ENCODE results near the gene AADAC.
"Not testable (repeated sequence)": the region's sequence is repeated elsewhere in the genome, so short reads cannot be mapped to it uniquely, and the experiment has no call there.

Gene AADAC

DNA sequence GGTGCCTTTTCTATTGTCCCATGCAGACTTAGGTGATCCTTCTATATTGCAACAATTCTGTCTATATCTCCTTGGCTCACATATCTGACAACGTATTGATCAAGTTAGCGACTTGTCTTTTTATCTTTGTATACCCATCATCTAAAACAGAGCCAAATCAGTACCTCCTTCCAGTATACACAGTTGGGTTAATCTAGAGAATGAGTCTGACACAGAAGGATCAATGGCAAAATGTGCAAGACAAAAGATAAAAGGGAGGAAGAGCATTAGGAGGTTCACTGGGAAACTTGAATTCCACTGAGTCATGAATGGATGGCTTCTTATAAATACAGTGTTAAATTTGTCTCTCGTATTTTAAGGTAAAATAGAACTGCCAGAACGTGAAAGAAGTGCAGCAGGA is 6.0 kb downstream of the AADAC start:
- DNase-seq, result no peak
- Mint-ChIP-seq H3K27me3 (peaks cover 10% of the 10 kb centered on the region), H3K9me3 (no peaks in the 10 kb centered on the region), H3K27ac (no peak overlapping the region), H3K4me1 (no peaks in the 10 kb centered on the region), H3K4me3 (no peak overlapping the region)
- no peak for ATAC-seq

GRCh38 chr3:151827816-151828215 is 13.9 kb downstream of the AADAC start:
- Mint-ChIP-seq H3K27ac (no peak overlapping the region), H3K27me3 (peaks cover 16% of the 10 kb centered on the region), H3K9me3 (peaks cover 0 to 3% of the 10 kb centered on the region in 2 donors), H3K4me1 (no peaks in the 10 kb centered on the region), H3K4me3 (no peak overlapping the region)
- ATAC-seq, result no peak
- no peak for DNase-seq

DNA sequence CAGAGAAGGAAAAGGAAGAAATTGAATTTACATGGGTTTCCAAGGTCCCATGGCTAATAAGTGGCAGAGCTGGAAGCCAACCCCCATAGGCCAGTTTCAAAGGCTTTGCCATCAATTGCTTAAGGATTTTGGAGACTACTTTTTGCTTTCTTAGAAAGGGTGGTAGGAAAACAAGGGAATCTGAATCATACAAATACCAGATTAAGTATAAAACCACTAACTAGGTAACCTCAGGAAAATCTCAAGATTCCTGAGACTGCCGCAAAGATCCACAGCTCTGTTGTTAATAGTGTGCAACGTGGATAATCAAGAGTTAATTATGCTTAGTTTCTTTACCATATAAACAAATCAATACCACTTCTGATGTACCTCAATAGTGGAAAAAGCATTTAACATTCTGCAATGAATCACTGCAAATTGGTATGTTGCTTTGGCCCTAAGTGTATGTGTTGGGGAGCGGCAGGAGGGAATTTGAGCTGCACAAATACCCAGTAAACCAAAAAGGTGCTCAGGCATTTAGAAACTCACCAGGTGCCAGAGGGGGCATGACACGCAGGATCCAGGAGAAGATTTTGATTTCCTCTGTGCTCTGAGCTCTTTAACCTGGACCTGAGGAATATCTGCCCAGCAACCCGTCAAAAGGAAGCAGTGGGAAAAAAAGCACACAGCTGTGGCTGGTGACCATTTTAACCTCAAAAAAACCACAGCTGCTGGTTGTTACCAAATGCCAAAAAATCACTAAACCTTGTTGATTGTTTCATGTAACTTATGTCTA is 22.0 kb downstream of the AADAC start:
- DNase-seq, result no peak
- Mint-ChIP-seq H3K4me1 (no peaks in the 10 kb centered on the region), H3K9me3 (no peaks in the 10 kb centered on the region), H3K27me3 (peaks cover 9% of the 10 kb centered on the region), H3K4me3 (no peak overlapping the region), H3K27ac (no peak overlapping the region)
- ATAC-seq, result no peak

GRCh38 chr3:151837057-151837456 is 23.1 kb downstream of the AADAC start:
- Mint-ChIP-seq H3K9me3 (no peaks in the 10 kb centered on the region), H3K27ac (no peak overlapping the region), H3K4me3 (no peak overlapping the region), H3K27me3 (peaks cover 9% of the 10 kb centered on the region), H3K4me1 (no peaks in the 10 kb centered on the region)
- DNase-seq (no peak), ATAC-seq (no peak)

GRCh38 chr3:151838574-151839312 is 24.8 kb downstream of the AADAC start:
- Mint-ChIP-seq H3K27me3 (peaks cover 9% of the 10 kb centered on the region), H3K4me3 (no peak overlapping the region), H3K27ac (no peak overlapping the region), H3K9me3 (no peaks in the 10 kb centered on the region), H3K4me1 (no peaks in the 10 kb centered on the region)
- DNase-seq (peak; percentile 10 to 17), ATAC-seq (peak; percentile 74)

GRCh38 chr3:151839313-151839631 is 25.4 kb downstream of the AADAC start:
- no peak for ATAC-seq
- Mint-ChIP-seq H3K27me3 (peaks cover 9% of the 10 kb centered on the region), H3K9me3 (no peaks in the 10 kb centered on the region), H3K4me1 (no peaks in the 10 kb centered on the region), H3K27ac (no peak overlapping the region), H3K4me3 (no peak overlapping the region)
- DNase-seq, result no peak

DNA sequence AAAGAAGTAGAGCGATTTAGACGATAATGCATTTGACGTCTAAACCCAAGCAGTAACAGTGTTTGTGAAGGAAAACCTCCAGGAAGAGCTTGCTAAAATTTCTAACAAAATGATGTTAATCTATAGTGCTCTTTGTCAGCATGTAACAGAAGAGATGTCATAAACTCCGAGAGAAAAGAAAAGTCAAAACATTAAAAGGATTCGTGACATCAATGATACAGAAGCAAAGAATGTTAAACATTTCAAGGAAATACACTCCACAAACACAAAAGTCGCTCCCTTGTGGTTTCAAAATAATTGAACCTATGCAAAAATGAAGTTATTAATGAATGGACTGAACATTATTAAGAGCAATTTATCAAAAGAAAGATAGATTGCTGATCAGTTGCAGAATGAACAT is 27.9 kb downstream of the AADAC start:
- Mint-ChIP-seq H3K4me1 (no peaks in the 10 kb centered on the region), H3K27me3 (peaks cover 14% of the 10 kb centered on the region), H3K4me3 (no peak overlapping the region), H3K27ac (no peak overlapping the region), H3K9me3 (peaks cover 0 to 3% of the 10 kb centered on the region in 2 donors)
- ATAC-seq (no peak), DNase-seq (no peak)

- Mint-ChIP-seq H3K27ac (no peak overlapping the region), H3K4me3 (no peak overlapping the region), H3K9me3 (peaks cover 0 to 8% of the 10 kb centered on the region in 2 donors), H3K4me1 (no peaks in the 10 kb centered on the region), H3K27me3 (peaks cover 13% of the 10 kb centered on the region)
- no peak for DNase-seq
- ATAC-seq, result no peak
Measured at GRCh38 chr3:151843275-151843674, 29.4 kb downstream of the AADAC start.

GRCh38 chr3:151845306-151845905 is 31.5 kb downstream of the AADAC start:
- DNase-seq (no peak), ATAC-seq (no peak)
- Mint-ChIP-seq H3K9me3 (peaks cover under 1 to 16% of the 10 kb centered on the region in 2 donors), H3K27me3 (peaks cover 13% of the 10 kb centered on the region), H3K27ac (no peak overlapping the region), H3K4me3 (no peak overlapping the region), H3K4me1 (no peaks in the 10 kb centered on the region)

- H3K27ac Mint-ChIP-seq, ATAC-seq, H3K4me3 Mint-ChIP-seq, DNase-seq, H3K4me1 Mint-ChIP-seq: not testable (repeated sequence)
- peaks cover 12 to 29% of the 10 kb centered on the region in 2 donors for H3K9me3 Mint-ChIP-seq
- peaks cover 13% of the 10 kb centered on the region for H3K27me3 Mint-ChIP-seq
Measured at GRCh38 chr3:151850065-151850464, 36.1 kb downstream of the AADAC start.

- Mint-ChIP-seq H3K27me3 (peaks cover 1% of the 10 kb centered on the region), H3K4me1 (no peaks in the 10 kb centered on the region), H3K9me3 (peaks cover 12 to 22% of the 10 kb centered on the region in 2 donors), H3K4me3 (no peak overlapping the region), H3K27ac (no peak overlapping the region)
- ATAC-seq, result no peak
- no peak for DNase-seq
Measured at GRCh38 chr3:151852074-151852811, 38.3 kb downstream of the AADAC start.

GRCh38 chr3:151856118-151856517 is 42.2 kb downstream of the AADAC start:
- no peak overlapping the region for H3K4me3 Mint-ChIP-seq
- no peaks in the 10 kb centered on the region for H3K27me3 Mint-ChIP-seq
- no peak overlapping the region for H3K27ac Mint-ChIP-seq
- DNase-seq (no peak), ATAC-seq (no peak)
- peaks cover 5 to 6% of the 10 kb centered on the region in 2 donors for H3K9me3 Mint-ChIP-seq
- H3K4me1 Mint-ChIP-seq, result no peaks in the 10 kb centered on the region

DNA sequence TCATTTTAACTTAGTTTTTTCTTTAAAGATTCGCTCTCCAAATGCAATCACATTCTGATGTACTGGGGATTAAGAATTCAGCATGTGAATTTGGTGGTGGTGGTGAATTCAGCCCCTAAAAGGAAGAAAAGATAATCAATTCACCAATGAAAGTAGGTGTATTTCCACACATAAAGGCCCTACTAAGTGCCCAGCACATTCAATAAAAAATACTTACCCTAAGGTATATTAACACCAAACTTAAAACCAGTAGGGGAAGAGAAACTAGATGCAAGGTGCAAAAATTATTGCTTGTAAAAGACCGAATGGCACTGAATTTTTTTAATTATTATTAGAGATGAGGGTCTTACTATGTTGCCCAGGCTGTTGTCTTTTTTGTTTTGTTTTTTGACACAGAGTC is 42.7 kb downstream of the AADAC start:
- no peak overlapping the region for H3K27ac Mint-ChIP-seq
- H3K4me1 Mint-ChIP-seq, result no peaks in the 10 kb centered on the region
- H3K9me3 Mint-ChIP-seq, result peaks cover 0 to under 1% of the 10 kb centered on the region in 2 donors
- H3K4me3 Mint-ChIP-seq, result no peak overlapping the region
- no peak for DNase-seq
- ATAC-seq, result no peak
- H3K27me3 Mint-ChIP-seq, result no peaks in the 10 kb centered on the region

DNA sequence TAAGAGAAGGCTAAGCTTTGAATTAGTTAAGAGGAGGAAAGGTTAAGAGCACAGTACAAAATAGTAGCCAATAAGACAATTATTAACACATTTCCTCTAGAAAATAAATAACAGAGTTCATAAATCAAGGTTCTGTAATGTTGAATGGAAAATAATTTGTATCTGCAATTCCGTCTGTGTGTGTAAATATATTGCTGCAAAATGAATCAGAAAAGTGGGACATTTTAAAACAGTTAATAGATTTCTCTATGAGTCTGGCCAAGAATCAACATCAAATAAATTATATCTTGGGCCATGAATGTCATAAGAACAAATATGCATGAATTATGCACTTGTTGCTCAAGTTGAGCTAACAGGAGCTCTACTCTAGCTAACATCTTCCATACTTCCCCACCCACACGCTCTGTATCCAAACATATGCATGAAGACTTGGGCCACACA is 45.3 kb downstream of the AADAC start:
- DNase-seq (no peak), ATAC-seq (no peak)
- Mint-ChIP-seq H3K4me3 (no peak overlapping the region), H3K27ac (no peak overlapping the region), H3K27me3 (no peaks in the 10 kb centered on the region), H3K9me3 (no peaks in the 10 kb centered on the region), H3K4me1 (no peaks in the 10 kb centered on the region)

- DNase-seq, result no peak
- H3K4me3 Mint-ChIP-seq, result no peak overlapping the region
- H3K9me3 Mint-ChIP-seq, result no peaks in the 10 kb centered on the region
- H3K4me1 Mint-ChIP-seq, result no peaks in the 10 kb centered on the region
- H3K27me3 Mint-ChIP-seq, result no peaks in the 10 kb centered on the region
- no peak overlapping the region for H3K27ac Mint-ChIP-seq
- ATAC-seq, result no peak
Measured at GRCh38 chr3:151859905-151860304, 46.0 kb downstream of the AADAC start.

Data from stimulated activated naive CD8-positive, alpha-beta T cell treated with anti-CD3 and anti-CD28 coated beads, Interleukin-15, amount 100 ng/mL, for 72 hours (primary cell).